Calu3 (cell line): ENCODE measurements around the gene PRRG4. TPM values are rescaled to one million over a fixed set of nuclear protein-coding genes. Genes with fewer than 3 reads are reported as not detected.

ENCODE experiments used
- BruUV-seq: library from RNA; stranded (reverse); fragments of 400-500 nt; replicated peaks from 2 replicates; lab custom pipeline; 2021; lab: Mats Ljungman, UMichigan
- CTCF ChIA-PET: fragments of 300-600 bp; sonication (Branson Sonifier 250); formaldehyde crosslinking; loops from one replicate; lab custom pipeline; 2022; ENCODE audit warnings: antibody characterized with exemption; lab: Charles Lee
- DNase-seq: peaks from one replicate; pipeline ENCODE4 v3.0.0; 2022
- H3K27ac Mint-ChIP-seq: one replicate; pipeline ENCODE4 v1.8.0; 2022; ENCODE audit warnings: mixed read lengths; ENCODE audit not compliant: unreplicated experiment
- H3K27me3 Mint-ChIP-seq: one replicate; pipeline ENCODE4 v1.8.0; 2022; ENCODE audit warnings: mixed read lengths; ENCODE audit not compliant: unreplicated experiment
- H3K36me3 Mint-ChIP-seq: one replicate; pipeline ENCODE4 v1.8.0; 2022; ENCODE audit warnings: mild to moderate bottlenecking, moderate library complexity, mixed read lengths; ENCODE audit not compliant: insufficient read depth, unreplicated experiment
- H3K4me1 Mint-ChIP-seq: one replicate; pipeline ENCODE4 v1.8.0; 2022; ENCODE audit warnings: mild to moderate bottlenecking, low read depth, mixed read lengths; ENCODE audit not compliant: unreplicated experiment
- H3K4me3 Mint-ChIP-seq: one replicate; pipeline ENCODE4 v1.8.0; 2022; ENCODE audit warnings: mild to moderate bottlenecking, low read depth, moderate library complexity, mixed read lengths; ENCODE audit not compliant: unreplicated experiment
- H3K9me3 Mint-ChIP-seq: one replicate; pipeline ENCODE4 v1.8.0; 2022; ENCODE audit warnings: low read depth, mixed read lengths; ENCODE audit not compliant: unreplicated experiment
- intact Hi-C: fragments of 100-400 bp; cut with micrococcal nuclease; formaldehyde crosslinking; loops from one replicate; pipeline ENCODE4 v1.10.0; 2022; ENCODE audit not compliant: unreplicated experiment
- total RNA-seq: library from RNA; stranded (reverse); gene quantifications from 2 replicates; pipeline ENCODE4 v1.2.3, GENCODE V29; 2022
- TF ChIP-seq, protein P1 (sequence below): fragments of 200-600 bp; IDR thresholded peaks from one replicate; pipeline ENCODE4 v1.8.0; 2022; ENCODE audit warnings: antibody characterized with exemption; ENCODE audit not compliant: unreplicated experiment

Gene PRRG4
- total RNA-seq, 1 experiment from 2014 or later: 22.9 TPM

DNA sequence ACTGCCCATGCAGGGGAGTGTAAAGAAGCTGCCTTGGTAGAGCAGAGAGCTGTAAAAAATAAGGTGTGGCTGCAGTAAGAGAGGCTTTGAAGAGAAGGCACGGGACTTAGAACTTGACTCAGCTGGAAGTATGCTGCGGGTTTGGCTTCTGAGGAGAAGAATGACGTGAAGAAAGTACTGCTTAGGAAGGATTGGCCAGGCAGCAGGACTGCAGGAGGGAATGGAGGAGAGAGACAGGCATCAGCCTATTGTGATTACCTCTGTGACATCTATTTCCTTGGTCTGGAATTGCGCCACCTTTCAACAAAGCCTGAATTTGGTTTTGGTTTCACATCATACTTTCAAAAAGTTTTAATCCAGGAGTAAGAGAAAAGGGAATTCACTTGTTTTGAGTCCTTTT is 22.5 kb downstream of the PRRG4 start:
- no peak for DNase-seq
- H3K27me3 Mint-ChIP-seq: no peaks in the 10 kb centered on the region
- TF ChIP-seq, protein P1, sequence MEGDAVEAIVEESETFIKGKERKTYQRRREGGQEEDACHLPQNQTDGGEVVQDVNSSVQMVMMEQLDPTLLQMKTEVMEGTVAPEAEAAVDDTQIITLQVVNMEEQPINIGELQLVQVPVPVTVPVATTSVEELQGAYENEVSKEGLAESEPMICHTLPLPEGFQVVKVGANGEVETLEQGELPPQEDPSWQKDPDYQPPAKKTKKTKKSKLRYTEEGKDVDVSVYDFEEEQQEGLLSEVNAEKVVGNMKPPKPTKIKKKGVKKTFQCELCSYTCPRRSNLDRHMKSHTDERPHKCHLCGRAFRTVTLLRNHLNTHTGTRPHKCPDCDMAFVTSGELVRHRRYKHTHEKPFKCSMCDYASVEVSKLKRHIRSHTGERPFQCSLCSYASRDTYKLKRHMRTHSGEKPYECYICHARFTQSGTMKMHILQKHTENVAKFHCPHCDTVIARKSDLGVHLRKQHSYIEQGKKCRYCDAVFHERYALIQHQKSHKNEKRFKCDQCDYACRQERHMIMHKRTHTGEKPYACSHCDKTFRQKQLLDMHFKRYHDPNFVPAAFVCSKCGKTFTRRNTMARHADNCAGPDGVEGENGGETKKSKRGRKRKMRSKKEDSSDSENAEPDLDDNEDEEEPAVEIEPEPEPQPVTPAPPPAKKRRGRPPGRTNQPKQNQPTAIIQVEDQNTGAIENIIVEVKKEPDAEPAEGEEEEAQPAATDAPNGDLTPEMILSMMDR: no peak
- H3K27ac Mint-ChIP-seq: no peak overlapping the region
- BruUV-seq: no TSS peak
- no peaks in the 10 kb centered on the region for H3K9me3 Mint-ChIP-seq
- no peaks in the 10 kb centered on the region for H3K4me1 Mint-ChIP-seq
- intact Hi-C loops: no loop called here
- no peak overlapping the region for H3K4me3 Mint-ChIP-seq
- CTCF ChIA-PET: no interaction called here
- H3K36me3 Mint-ChIP-seq: peaks cover 17% of the 10 kb centered on the region

DNA sequence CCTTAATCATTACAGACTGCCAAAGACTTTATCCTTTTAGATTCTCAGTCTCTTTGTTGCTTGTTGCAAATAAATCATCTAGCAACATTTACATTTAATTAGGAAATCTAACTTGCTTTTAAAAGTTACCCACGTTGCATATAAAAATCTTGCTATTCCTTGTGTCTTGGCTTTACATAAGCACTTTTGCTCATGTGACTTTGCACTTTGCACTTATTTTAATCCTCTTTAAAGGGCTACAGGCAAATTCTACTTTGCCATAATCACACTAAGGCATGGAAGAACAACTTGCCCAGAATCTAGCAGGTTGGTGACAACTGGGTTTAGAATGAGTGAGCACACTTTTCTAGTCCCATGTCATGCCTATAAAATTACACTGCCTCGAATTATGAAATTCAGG is 25.9 kb downstream of the PRRG4 start:
- no peak for DNase-seq
- Mint-ChIP-seq H3K4me1 (no peaks in the 10 kb centered on the region), H3K27me3 (no peaks in the 10 kb centered on the region), H3K27ac (no peak overlapping the region), H3K36me3 (peaks cover 13% of the 10 kb centered on the region), H3K9me3 (no peaks in the 10 kb centered on the region), H3K4me3 (no peak overlapping the region)
- intact Hi-C loops: no loop called here
- CTCF ChIA-PET: no interaction called here
- TF ChIP-seq, protein P1: no peak
- no TSS peak for BruUV-seq

DNA sequence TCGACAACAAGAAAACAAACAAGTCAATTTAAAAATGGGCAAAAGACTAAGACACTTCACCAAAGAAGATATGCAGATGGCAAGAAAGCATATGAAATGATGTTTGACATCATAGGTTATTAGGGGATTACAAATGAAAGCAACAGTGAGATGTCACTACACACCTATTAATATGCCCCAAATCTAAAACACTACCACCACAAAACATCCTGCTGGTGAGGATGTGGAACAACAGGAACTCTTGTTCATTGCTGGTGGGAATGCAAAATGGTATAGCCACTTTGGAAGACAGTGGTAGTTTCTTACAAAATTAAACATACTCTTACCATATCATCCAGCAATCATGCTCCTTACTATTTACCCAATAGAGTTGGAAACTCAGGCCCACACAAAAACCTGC is 29.0 kb downstream of the PRRG4 start:
- intact Hi-C loops: no loop called here
- Mint-ChIP-seq H3K36me3 (peaks cover 6% of the 10 kb centered on the region), H3K4me3 (no peak overlapping the region), H3K4me1 (no peaks in the 10 kb centered on the region), H3K9me3 (no peaks in the 10 kb centered on the region), H3K27ac (no peak overlapping the region), H3K27me3 (no peaks in the 10 kb centered on the region)
- no TSS peak for BruUV-seq
- TF ChIP-seq, protein P1: no peak
- DNase-seq: no peak
- CTCF ChIA-PET: interaction anchor here (1.0 kb wide), 1 partner anchor 18 kb away, joined by 3 read pairs; no protein-coding TSS in a partner anchor

DNA sequence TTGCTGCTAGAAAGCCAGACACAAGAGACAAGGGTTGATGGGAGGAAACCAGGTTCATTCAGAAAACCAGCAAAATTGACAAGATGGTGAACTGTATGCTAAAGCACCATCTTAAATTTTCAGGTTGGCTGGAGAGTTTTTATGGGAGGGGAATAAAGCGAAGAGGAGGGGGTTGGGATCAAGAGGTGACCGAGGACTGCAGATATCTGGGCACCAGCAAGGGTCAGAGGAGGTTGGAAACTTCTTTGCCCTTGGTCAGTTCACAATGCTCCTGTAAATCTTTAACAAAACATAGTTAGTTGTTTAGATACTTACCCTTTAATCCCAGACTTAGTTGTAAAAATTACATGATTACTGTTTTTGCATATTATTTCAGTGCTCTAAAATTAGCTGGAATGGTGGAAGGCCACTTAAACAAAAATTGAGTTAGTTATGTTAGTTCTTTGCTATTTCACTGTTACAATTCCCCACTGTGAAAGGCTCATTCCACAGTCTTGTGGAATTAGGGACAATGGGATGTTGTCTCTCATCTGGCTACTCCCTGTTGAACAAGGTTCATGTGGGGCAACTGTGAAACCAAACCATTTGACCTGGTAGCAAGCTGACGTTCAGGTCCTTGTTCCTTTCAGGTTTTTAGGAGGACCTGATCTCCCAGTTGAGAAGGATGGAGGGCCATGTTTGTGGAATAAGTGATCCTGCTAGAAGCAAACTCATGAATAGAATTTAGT is 32.3 kb downstream of the PRRG4 start:
- no peaks in the 10 kb centered on the region for H3K36me3 Mint-ChIP-seq
- TF ChIP-seq, protein P1: no peak
- H3K4me1 Mint-ChIP-seq: no peaks in the 10 kb centered on the region
- H3K27ac Mint-ChIP-seq: no peak overlapping the region
- CTCF ChIA-PET: no interaction called here
- H3K27me3 Mint-ChIP-seq: no peaks in the 10 kb centered on the region
- no TSS peak for BruUV-seq
- DNase-seq: no peak
- no peak overlapping the region for H3K4me3 Mint-ChIP-seq
- intact Hi-C loops: no loop called here
- H3K9me3 Mint-ChIP-seq: no peaks in the 10 kb centered on the region
